GM19240 (cell line): ENCODE measurements around the gene C16orf74.
A peak's percentile ranks its signal among the peaks of the same experiment; 100 is the strongest.

Source experiments
- DNase-seq: peaks from one replicate; pipeline ENCODE4 v3.0.0; 2011; ENCODE audit warnings: low spot score; ENCODE audit not compliant: insufficient read length

The C16orf74 gene

GRCh38 chr16:85750827-85751697, at the start of gene C16orf74:
Gene C16orf74, minus strand, starts transcription at chr16:85751096. Its CDS starts 15,879 bp downstream, at chr16:85735217.
- DNase-seq: no peak

GRCh38 chr16:85800321-85800669, 49.4 kb upstream of the C16orf74 start:
- no peak for DNase-seq

- DNase-seq: peak; percentile 92
These were observed 48.8 kb upstream of the C16orf74 start, which contains the start of the genes COX4I1 and EMC8 for GRCh38 chr16:85799497-85800320. Gene COX4I1, plus strand, starts transcription at chr16:85799695. Its CDS starts 1,511 bp downstream, at chr16:85801206. Gene EMC8, minus strand, starts transcription at chr16:85799544. Its CDS starts 249 bp downstream, at chr16:85799295.

- DNase-seq: peak; percentile 55
These were observed 48.1 kb upstream of the C16orf74 start for GRCh38 chr16:85798901-85799496.

GRCh38 chr16:85798283-85798776, 47.4 kb upstream of the C16orf74 start:
- no peak for DNase-seq

GRCh38 chr16:85796599-85796998, 45.7 kb upstream of the C16orf74 start:
- DNase-seq: no peak

- no peak for DNase-seq
These were observed 45.3 kb upstream of the C16orf74 start for GRCh38 chr16:85796152-85796551.

GRCh38 chr16:85794696-85795095, 43.8 kb upstream of the C16orf74 start:
- DNase-seq: no peak

- no peak for DNase-seq
These were observed 42.9 kb upstream of the C16orf74 start for GRCh38 chr16:85793662-85794298.

- DNase-seq: no peak
These were observed 38.9 kb upstream of the C16orf74 start for GRCh38 chr16:85789773-85790172.

- DNase-seq: no peak
These were observed 37.9 kb upstream of the C16orf74 start for GRCh38 chr16:85788819-85789218.

- DNase-seq: no peak
These were observed 35.0 kb upstream of the C16orf74 start for GRCh38 chr16:85785927-85786326.

- DNase-seq: no peak
These were observed 33.9 kb upstream of the C16orf74 start for GRCh38 chr16:85784813-85785212.

- no peak for DNase-seq
These were observed 32.5 kb upstream of the C16orf74 start for GRCh38 chr16:85783441-85783840.

- no peak for DNase-seq
These were observed 31.6 kb upstream of the C16orf74 start for GRCh38 chr16:85782451-85782850.

GRCh38 chr16:85781695-85782370, 30.9 kb upstream of the C16orf74 start:
- no peak for DNase-seq

- DNase-seq: no peak
These were observed 30.3 kb upstream of the C16orf74 start for GRCh38 chr16:85781156-85781555.

GRCh38 chr16:85780281-85780680, 29.4 kb upstream of the C16orf74 start:
- DNase-seq: no peak

GRCh38 chr16:85778873-85779272, 28.0 kb upstream of the C16orf74 start:
- no peak for DNase-seq

GRCh38 chr16:85777583-85778310, 26.9 kb upstream of the C16orf74 start:
- no peak for DNase-seq
